K562 (cell line): ENCODE measurements around the gene CRLF1. TPM values are rescaled to one million over a fixed set of nuclear protein-coding genes. Genes with fewer than 3 reads are reported as not detected.

Experiments
- HLTF ChIP-seq: fragments of 450-650 bp; IDR thresholded peaks from 2 replicates; pipeline ENCODE4 v1.6.1; 2016
- PCBP2 ChIP-seq: fragments of 200-400 bp; formaldehyde crosslinking; IDR thresholded peaks from 2 replicates; pipeline ENCODE4 v1.6.1; 2018; ENCODE audit warnings: low read length, low read depth, mild to moderate bottlenecking, moderate library complexity; ENCODE audit not compliant: poor library complexity, severe bottlenecking
- SAFB2 ChIP-seq: fragments of 200-400 bp; formaldehyde crosslinking; IDR thresholded peaks from 2 replicates; pipeline ENCODE4 v1.6.1; 2018; ENCODE audit warnings: borderline replicate concordance, low read length, low read depth, moderate library complexity; ENCODE audit not compliant: severe bottlenecking
- SOX6 ChIP-seq: fragments of 450-650 bp; IDR thresholded peaks from 2 replicates; pipeline ENCODE4 v1.6.1; 2014; ENCODE audit warnings: mild to moderate bottlenecking
- ZKSCAN3 ChIP-seq: fragments of 250-450 bp; sonication (Bioruptor Pico); IDR thresholded peaks from 2 replicates; pipeline ENCODE4 v1.4.0; 2020
- ZNF668 ChIP-seq: fragments of 250-450 bp; sonication (Bioruptor Pico); IDR thresholded peaks from 2 replicates; pipeline ENCODE4 v1.8.0; 2022; ENCODE audit warnings: mild to moderate bottlenecking, inconsistent platforms
- polyA plus RNA-seq, 8 experiments: library from polyadenylated mRNA; depleted of rRNA in 4 of 8; stranded (reverse) in 5 of 8; unstranded in 3 of 8; fragments of >200 nt; fragmentation: Nextera tagmentation in 2 of 8; fragmentation: Illumina TruSeq in 1 of 8; extraction: Ambion mirVana in 2 of 8; extraction: Trizol in 1 of 8; gene quantifications; 2 replicates each; pipeline versions ENCODE4 v1.2.1 to v1.2.3, GENCODE V29; 2011 to 2014; ENCODE audit warnings: inconsistent platforms in 1 of 8, missing spikeins in 1 of 8
- total RNA-seq, 7 experiments: library from RNA; depleted of rRNA in 6 of 7; stranded (reverse); fragments of >200 nt in 6 of 7; fragmentation: Illumina TruSeq in 2 of 7; extraction: Trizol in 2 of 7; gene quantifications; 2 replicates each; pipeline versions ENCODE4 v1.2.1 to v1.2.3, GENCODE V29; 2011 to 2021; ENCODE audit warnings: low replicate concordance in 1 of 7
- TF ChIP-seq, protein P1 (sequence below): fragments of 250-450 bp; sonication (Bioruptor Pico); IDR thresholded peaks from 2 replicates; pipeline ENCODE4 v1.6.1; 2021; ENCODE audit warnings: mild to moderate bottlenecking
- TF ChIP-seq, protein P2 (sequence below): fragments of 250-450 bp; sonication (Bioruptor Pico); IDR thresholded peaks from 2 replicates; pipeline ENCODE4 v1.8.0; 2022; ENCODE audit warnings: moderate library complexity, mild to moderate bottlenecking, inconsistent platforms
- TF ChIP-seq, protein P3 (sequence below): fragments of 250-450 bp; sonication (Bioruptor Pico); IDR thresholded peaks from 2 replicates; pipeline ENCODE4 v1.5.0; 2021
- TF ChIP-seq, protein P4 (sequence below): sonication (generic); formaldehyde crosslinking; IDR thresholded peaks from 2 replicates; pipeline ENCODE4 v1.8.0; 2022; ENCODE audit warnings: missing genetic modification reagents, mild to moderate bottlenecking, moderate library complexity, borderline replicate concordance
- TF ChIP-seq, protein P5 (sequence below): sonication (generic); formaldehyde crosslinking; IDR thresholded peaks from 2 replicates; pipeline ENCODE4 v1.8.0; 2022; ENCODE audit warnings: missing genetic modification reagents, mild to moderate bottlenecking, borderline replicate concordance
- TF ChIP-seq, protein P6 (sequence below), 2 experiments: fragments of 450-650 bp in 1 of 2; sonication (generic) in 1 of 2; formaldehyde crosslinking in 1 of 2; IDR thresholded peaks; 2 replicates each; pipeline versions ENCODE4 v1.7.1 to v1.9.0; 2016 to 2022; ENCODE audit warnings: inconsistent platforms in 1 of 2, mild to moderate bottlenecking in 1 of 2, missing genetic modification reagents in 1 of 2

Gene CRLF1
- total and polyA plus RNA-seq, 9 of the 15 experiments (the other 6 are each of a cell fraction or from before 2014, with no cell fraction given): 0.85 to 3.6 (median 1.7) TPM

DNA sequence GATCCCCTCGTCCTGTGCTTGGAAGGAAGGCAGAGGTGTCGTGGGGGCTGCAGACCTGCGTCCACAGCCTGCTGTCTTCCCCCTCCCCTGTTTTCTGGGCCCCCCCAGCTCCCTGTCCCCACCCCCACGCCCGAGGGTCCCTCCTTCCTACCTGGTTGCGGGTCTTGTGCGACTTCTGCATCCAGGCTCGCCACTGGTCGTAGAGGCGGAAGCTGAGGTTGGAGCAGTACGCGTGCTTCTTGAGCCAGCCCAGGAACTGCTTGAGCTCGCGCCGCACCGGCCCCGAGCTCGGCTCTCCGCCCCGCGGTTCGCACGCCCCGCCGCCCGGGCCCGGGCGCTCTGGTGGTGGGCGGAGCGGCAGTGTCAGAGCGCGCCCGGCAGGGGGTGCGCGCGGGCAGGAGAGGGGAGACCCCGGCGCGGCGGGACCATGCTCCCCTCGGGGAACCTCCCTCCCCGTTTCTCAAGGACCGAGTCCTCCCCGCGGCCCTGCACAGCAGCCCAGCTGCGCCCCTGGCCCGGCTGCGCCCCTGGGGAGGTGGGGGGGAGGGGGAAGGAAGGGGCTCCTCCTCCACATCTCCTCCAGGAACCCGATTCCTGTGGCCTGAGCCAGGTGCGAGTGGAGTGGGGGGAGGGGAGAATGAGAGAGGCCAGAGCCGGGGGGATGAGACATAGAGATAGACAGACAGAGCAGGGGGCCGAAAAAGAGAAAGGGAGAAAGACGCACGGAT is 12.3 kb downstream of the CRLF1 start (continued):
- TF ChIP-seq PCBP2 (no peak), SOX6 (peak; percentile 58; the same call in 1 of the 2 replicates), ZNF668 (CRISPR knock-in tag) (no peak), SAFB2 (no peak), HLTF (no peak), ZKSCAN3 (CRISPR knock-in tag) (no peak)
- TF ChIP-seq, protein P1, sequence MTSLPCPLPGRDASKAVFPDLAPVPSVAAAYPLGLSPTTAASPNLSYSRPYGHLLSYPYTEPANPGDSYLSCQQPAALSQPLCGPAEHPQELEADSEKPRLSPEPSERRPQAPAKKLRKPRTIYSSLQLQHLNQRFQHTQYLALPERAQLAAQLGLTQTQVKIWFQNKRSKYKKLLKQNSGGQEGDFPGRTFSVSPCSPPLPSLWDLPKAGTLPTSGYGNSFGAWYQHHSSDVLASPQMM (CRISPR knock-in tag): no peak
- TF ChIP-seq, protein P2, sequence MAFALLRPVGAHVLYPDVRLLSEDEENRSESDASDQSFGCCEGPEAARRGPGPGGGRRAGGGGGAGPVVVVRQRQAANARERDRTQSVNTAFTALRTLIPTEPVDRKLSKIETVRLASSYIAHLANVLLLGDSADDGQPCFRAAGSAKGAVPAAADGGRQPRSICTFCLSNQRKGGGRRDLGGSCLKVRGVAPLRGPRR (CRISPR knock-in tag): no peak
- TF ChIP-seq, protein P3, sequence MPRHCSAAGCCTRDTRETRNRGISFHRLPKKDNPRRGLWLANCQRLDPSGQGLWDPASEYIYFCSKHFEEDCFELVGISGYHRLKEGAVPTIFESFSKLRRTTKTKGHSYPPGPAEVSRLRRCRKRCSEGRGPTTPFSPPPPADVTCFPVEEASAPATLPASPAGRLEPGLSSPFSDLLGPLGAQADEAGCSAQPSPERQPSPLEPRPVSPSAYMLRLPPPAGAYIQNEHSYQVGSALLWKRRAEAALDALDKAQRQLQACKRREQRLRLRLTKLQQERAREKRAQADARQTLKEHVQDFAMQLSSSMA: no peak
- TF ChIP-seq, protein P4, sequence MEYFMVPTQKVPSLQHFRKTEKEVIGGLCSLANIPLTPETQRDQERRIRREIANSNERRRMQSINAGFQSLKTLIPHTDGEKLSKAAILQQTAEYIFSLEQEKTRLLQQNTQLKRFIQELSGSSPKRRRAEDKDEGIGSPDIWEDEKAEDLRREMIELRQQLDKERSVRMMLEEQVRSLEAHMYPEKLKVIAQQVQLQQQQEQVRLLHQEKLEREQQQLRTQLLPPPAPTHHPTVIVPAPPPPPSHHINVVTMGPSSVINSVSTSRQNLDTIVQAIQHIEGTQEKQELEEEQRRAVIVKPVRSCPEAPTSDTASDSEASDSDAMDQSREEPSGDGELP (CRISPR knock-in tag): peak; percentile 56; the same call in 1 of the 2 replicates
- TF ChIP-seq, protein P5, sequence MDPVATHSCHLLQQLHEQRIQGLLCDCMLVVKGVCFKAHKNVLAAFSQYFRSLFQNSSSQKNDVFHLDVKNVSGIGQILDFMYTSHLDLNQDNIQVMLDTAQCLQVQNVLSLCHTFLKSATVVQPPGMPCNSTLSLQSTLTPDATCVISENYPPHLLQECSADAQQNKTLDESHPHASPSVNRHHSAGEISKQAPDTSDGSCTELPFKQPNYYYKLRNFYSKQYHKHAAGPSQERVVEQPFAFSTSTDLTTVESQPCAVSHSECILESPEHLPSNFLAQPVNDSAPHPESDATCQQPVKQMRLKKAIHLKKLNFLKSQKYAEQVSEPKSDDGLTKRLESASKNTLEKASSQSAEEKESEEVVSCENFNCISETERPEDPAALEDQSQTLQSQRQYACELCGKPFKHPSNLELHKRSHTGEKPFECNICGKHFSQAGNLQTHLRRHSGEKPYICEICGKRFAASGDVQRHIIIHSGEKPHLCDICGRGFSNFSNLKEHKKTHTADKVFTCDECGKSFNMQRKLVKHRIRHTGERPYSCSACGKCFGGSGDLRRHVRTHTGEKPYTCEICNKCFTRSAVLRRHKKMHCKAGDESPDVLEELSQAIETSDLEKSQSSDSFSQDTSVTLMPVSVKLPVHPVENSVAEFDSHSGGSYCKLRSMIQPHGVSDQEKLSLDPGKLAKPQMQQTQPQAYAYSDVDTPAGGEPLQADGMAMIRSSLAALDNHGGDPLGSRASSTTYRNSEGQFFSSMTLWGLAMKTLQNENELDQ: no peak
- TF ChIP-seq, protein P6, sequence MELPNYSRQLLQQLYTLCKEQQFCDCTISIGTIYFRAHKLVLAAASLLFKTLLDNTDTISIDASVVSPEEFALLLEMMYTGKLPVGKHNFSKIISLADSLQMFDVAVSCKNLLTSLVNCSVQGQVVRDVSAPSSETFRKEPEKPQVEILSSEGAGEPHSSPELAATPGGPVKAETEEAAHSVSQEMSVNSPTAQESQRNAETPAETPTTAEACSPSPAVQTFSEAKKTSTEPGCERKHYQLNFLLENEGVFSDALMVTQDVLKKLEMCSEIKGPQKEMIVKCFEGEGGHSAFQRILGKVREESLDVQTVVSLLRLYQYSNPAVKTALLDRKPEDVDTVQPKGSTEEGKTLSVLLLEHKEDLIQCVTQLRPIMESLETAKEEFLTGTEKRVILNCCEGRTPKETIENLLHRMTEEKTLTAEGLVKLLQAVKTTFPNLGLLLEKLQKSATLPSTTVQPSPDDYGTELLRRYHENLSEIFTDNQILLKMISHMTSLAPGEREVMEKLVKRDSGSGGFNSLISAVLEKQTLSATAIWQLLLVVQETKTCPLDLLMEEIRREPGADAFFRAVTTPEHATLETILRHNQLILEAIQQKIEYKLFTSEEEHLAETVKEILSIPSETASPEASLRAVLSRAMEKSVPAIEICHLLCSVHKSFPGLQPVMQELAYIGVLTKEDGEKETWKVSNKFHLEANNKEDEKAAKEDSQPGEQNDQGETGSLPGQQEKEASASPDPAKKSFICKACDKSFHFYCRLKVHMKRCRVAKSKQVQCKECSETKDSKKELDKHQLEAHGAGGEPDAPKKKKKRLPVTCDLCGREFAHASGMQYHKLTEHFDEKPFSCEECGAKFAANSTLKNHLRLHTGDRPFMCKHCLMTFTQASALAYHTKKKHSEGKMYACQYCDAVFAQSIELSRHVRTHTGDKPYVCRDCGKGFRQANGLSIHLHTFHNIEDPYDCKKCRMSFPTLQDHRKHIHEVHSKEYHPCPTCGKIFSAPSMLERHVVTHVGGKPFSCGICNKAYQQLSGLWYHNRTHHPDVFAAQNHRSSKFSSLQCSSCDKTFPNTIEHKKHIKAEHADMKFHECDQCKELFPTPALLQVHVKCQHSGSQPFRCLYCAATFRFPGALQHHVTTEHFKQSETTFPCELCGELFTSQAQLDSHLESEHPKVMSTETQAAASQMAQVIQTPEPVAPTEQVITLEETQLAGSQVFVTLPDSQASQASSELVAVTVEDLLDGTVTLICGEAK (IDR thresholded peaks at IDR 0.05): 0 out of 2 replicates have a peak, but pooled peaks have one; percentile 21
- TF ChIP-seq, protein P6 (CRISPR knock-in tag; IDR thresholded peaks at IDR 0.05): no peak
